Loucy (cell line): Measurements from ENCODE around the gene SCO2.
"Not testable (repeated sequence)": the region's sequence is repeated elsewhere in the genome, so short reads cannot be mapped to it uniquely, and the experiment has no call there.

ENCODE experiments used
- H2AFZ ChIP-seq: fragments of 200-600 bp; sonication (generic); 2 replicates; pipeline ENCODE4 v1.6.0; 2016; ENCODE audit warnings: antibody characterized with exemption, mild to moderate bottlenecking, low read length, moderate library complexity
- H3F3A ChIP-seq: fragments of 200-600 bp; 2 replicates; pipeline ENCODE4 v1.6.0; 2016; ENCODE audit warnings: antibody characterized with exemption, low read depth, mild to moderate bottlenecking
- H3K27me3 ChIP-seq: fragments of 200-600 bp; sonication (generic); 2 replicates; pipeline ENCODE4 v1.6.1; 2014; ENCODE audit warnings: low read length, mild to moderate bottlenecking; ENCODE audit not compliant: insufficient read depth, poor library complexity, severe bottlenecking
- H3K36me3 ChIP-seq: fragments of 200-600 bp; sonication (generic); 2 replicates; pipeline ENCODE4 v1.6.1; 2016; ENCODE audit warnings: low read length; ENCODE audit not compliant: insufficient read depth
- H3K4me1 ChIP-seq: fragments of 200-600 bp; sonication (generic); 2 replicates; pipeline ENCODE4 v1.5.1; 2014; ENCODE audit warnings: low read length, mild to moderate bottlenecking; ENCODE audit not compliant: insufficient read depth, poor library complexity, severe bottlenecking
- H3K4me2 ChIP-seq: fragments of 200-600 bp; sonication (generic); 2 replicates; pipeline ENCODE4 v1.6.0; 2014; ENCODE audit warnings: antibody characterized with exemption, low read length, low read depth, mild to moderate bottlenecking; ENCODE audit not compliant: poor library complexity, severe bottlenecking
- H3K4me3 ChIP-seq: fragments of 200-600 bp; sonication (generic); 2 replicates; pipeline ENCODE4 v1.5.1; 2014; ENCODE audit warnings: low read length, mild to moderate bottlenecking, mixed read lengths; ENCODE audit not compliant: poor library complexity, severe bottlenecking
- H3K79me2 ChIP-seq: fragments of 200-600 bp; sonication (generic); 2 replicates; pipeline ENCODE4 v1.6.1; 2014; ENCODE audit warnings: low read length; ENCODE audit not compliant: insufficient read depth
- H3K9ac ChIP-seq: fragments of 200-600 bp; sonication (generic); 2 replicates; pipeline ENCODE4 v1.6.0; 2014; ENCODE audit warnings: mild to moderate bottlenecking, low read depth, low read length, moderate library complexity; ENCODE audit not compliant: poor library complexity, severe bottlenecking
- H3K9me2 ChIP-seq: fragments of 200-600 bp; sonication (generic); replicated peaks from 2 replicates; pipeline ENCODE4 v1.6.1; 2016; ENCODE audit warnings: low read depth, low read length, mixed read lengths
- H3K9me3 ChIP-seq: fragments of 200-600 bp; sonication (generic); 2 replicates; pipeline ENCODE4 v1.6.1; 2014; ENCODE audit warnings: mild to moderate bottlenecking, antibody characterized with exemption, low read length, low read depth; ENCODE audit not compliant: insufficient read depth
- H4K20me1 ChIP-seq: fragments of 200-600 bp; sonication (generic); 2 replicates; pipeline ENCODE4 v1.6.0; 2014; ENCODE audit warnings: antibody characterized with exemption, low read length, mild to moderate bottlenecking; ENCODE audit not compliant: insufficient read depth, poor library complexity, severe bottlenecking
- EZH2phosphoT487 ChIP-seq: fragments of 200-600 bp; IDR thresholded peaks from 2 replicates; pipeline ENCODE4 v1.6.1; 2018; ENCODE audit warnings: antibody characterized with exemption, mild to moderate bottlenecking, moderate library complexity, borderline replicate concordance
- TF ChIP-seq, protein P1 (sequence below): fragments of 200-600 bp; sonication (generic); conservative IDR thresholded peaks from 2 replicates; pipeline ENCODE4 v1.5.1; 2014; ENCODE audit warnings: mild to moderate bottlenecking, antibody characterized with exemption, low read length

SCO2 gene

DNA sequence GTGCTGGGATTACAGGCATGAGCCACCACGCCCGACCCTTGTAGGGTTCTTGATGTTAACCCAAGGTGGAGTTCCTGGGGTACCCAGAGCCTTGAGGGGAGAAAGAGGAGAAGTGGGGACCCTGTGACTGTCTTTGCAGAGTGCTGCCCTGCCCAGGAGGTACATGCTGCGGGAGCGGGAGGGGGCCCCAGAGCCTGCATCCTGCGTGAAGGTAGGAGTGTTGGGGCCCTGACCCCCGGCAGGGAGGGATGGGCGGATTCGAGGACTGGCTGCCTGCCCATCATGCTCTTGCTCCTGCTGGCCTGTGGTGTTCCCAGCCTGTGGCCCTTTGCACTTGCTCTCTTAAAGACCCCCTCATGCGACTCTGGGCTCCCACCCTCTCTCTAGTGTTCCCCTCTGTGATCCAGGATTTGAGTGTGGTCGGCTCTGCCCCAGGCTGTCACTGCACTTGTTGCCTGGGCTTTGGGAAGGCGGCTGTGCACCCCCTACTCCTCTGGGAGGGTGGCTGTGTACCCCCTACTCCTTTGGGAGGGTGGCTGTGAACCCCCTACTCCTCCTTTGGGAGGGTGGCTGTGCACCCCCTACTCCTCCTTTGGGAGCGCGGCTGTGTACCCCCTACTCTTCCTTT lies 4.5 kb downstream of the SCO2 start:
- Histone ChIP-seq H3K4me2 (no peak overlapping the region), H4K20me1 (peaks cover 7% of the 10 kb centered on the region), H3K36me3 (peaks cover 61% of the 10 kb centered on the region; the same call in 1 of the 2 replicates), H3K27me3 (no peaks in the 10 kb centered on the region), H3K9me3 (no peaks in the 10 kb centered on the region), H2AFZ (no peak overlapping the region), H3K9me2 (no peaks in the 10 kb centered on the region), H3K4me1 (peaks cover 4% of the 10 kb centered on the region), H3F3A (peaks cover 4% of the 10 kb centered on the region; the same call in 1 of the 2 replicates), H3K9ac (no peak overlapping the region), H3K4me3 (no peak overlapping the region), H3K79me2 (peaks cover 30% of the 10 kb centered on the region; the same call in 1 of the 2 replicates)
- TF ChIP-seq, protein P1, sequence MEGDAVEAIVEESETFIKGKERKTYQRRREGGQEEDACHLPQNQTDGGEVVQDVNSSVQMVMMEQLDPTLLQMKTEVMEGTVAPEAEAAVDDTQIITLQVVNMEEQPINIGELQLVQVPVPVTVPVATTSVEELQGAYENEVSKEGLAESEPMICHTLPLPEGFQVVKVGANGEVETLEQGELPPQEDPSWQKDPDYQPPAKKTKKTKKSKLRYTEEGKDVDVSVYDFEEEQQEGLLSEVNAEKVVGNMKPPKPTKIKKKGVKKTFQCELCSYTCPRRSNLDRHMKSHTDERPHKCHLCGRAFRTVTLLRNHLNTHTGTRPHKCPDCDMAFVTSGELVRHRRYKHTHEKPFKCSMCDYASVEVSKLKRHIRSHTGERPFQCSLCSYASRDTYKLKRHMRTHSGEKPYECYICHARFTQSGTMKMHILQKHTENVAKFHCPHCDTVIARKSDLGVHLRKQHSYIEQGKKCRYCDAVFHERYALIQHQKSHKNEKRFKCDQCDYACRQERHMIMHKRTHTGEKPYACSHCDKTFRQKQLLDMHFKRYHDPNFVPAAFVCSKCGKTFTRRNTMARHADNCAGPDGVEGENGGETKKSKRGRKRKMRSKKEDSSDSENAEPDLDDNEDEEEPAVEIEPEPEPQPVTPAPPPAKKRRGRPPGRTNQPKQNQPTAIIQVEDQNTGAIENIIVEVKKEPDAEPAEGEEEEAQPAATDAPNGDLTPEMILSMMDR = no peak
- no peak for TF ChIP-seq EZH2phosphoT487

GRCh38 chr22:50520184-50520583 lies 5.2 kb downstream of the SCO2 start:
- Histone ChIP-seq H4K20me1 (peaks cover 11% of the 10 kb centered on the region), H3K79me2 (peaks cover 35% of the 10 kb centered on the region; the same call in 1 of the 2 replicates), H3K36me3 (peaks cover 61% of the 10 kb centered on the region; the same call in 1 of the 2 replicates)
- not testable (repeated sequence) for H3F3A ChIP-seq, H3K27me3 ChIP-seq, H3K9me2 ChIP-seq, H2AFZ ChIP-seq, H3K4me1 ChIP-seq, H3K4me2 ChIP-seq, H3K9me3 ChIP-seq, H3K4me3 ChIP-seq, H3K9ac ChIP-seq

- Histone ChIP-seq H3K36me3 (peaks cover 60% of the 10 kb centered on the region; the same call in 1 of the 2 replicates), H3K4me1 (peaks cover 8% of the 10 kb centered on the region), H3K79me2 (peaks cover 35% of the 10 kb centered on the region), H3K9ac (no peak overlapping the region), H3K27me3 (no peaks in the 10 kb centered on the region), H2AFZ (no peak overlapping the region), H3F3A (no peaks in the 10 kb centered on the region), H3K9me3 (no peaks in the 10 kb centered on the region), H3K4me2 (no peak overlapping the region), H4K20me1 (peaks cover 11% of the 10 kb centered on the region), H3K9me2 (no peaks in the 10 kb centered on the region), H3K4me3 (no peak overlapping the region)
- TF ChIP-seq, protein P1 = no peak
- no peak for TF ChIP-seq EZH2phosphoT487
These were observed 6.2 kb downstream of the SCO2 start for GRCh38 chr22:50519151-50519550.

DNA sequence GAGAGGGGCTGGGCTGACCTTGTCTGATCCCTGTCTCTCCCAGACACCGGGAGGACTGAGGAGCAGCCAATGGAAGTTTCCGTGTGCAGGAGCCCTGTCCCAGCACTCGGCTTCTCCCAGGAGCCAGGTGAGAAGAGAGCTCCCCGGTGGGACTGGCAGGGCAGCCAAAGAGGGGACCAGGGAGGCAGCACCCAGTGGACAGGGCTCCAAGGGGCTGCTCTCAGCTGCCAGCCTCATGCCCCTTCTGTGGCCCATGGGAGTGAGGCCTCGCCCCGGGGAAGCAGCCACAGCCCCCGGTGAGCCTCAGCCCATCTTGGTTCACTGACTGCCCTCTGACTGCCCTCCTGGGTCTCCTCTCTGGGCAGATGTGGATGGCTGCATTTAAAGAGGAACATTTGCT lies 6.8 kb downstream of the SCO2 start:
- TF ChIP-seq, protein P1 = no peak
- no peak for TF ChIP-seq EZH2phosphoT487
- no peaks in the 10 kb centered on the region for H3K27me3 ChIP-seq
- H3K79me2 ChIP-seq = peaks cover 35% of the 10 kb centered on the region
- no peak overlapping the region for H3K4me2 ChIP-seq
- H3K4me3 ChIP-seq = no peak overlapping the region
- H3K36me3 ChIP-seq = peaks cover 55% of the 10 kb centered on the region; the same call in 1 of the 2 replicates
- H2AFZ ChIP-seq = no peak overlapping the region
- H3K4me1 ChIP-seq = peaks cover 8% of the 10 kb centered on the region
- no peak overlapping the region for H3K9ac ChIP-seq
- H3K9me2 ChIP-seq = no peaks in the 10 kb centered on the region
- H3F3A ChIP-seq = no peaks in the 10 kb centered on the region
- peaks cover 11% of the 10 kb centered on the region for H4K20me1 ChIP-seq
- H3K9me3 ChIP-seq = no peaks in the 10 kb centered on the region
